ENCODE results near the gene REL. TPM values are rescaled to one million over a fixed set of nuclear protein-coding genes. Genes with fewer than 3 reads are reported as not detected.

REL gene
- total and polyA plus RNA-seq, 2 of the 4 experiments (the other 2 are of a cell fraction) = 1.3 to 4.3 TPM

- no peak for ATAC-seq (ENCODE audit: low read depth)
- Histone ChIP-seq H3K9me3 (ENCODE audit: control insufficient read depth, insufficient read depth, low read length) (no peaks in the 10 kb centered on the region), H2AK5ac (ENCODE audit: low read depth, low read length) (no peak overlapping the region), H3K18ac (ENCODE audit: low read depth, low read length) (no peak overlapping the region), H3K4me2 (ENCODE audit: low read depth, low read length) (no peak overlapping the region), H2BK120ac (ENCODE audit: low read depth, low read length) (no peak overlapping the region), H3K4me1 (ENCODE audit: control insufficient read depth, insufficient read depth, low read length) (no peaks in the 10 kb centered on the region), H2BK15ac (ENCODE audit: low read depth, low read length) (no peak overlapping the region), H3K23ac (ENCODE audit: low read depth, low read length) (no peak overlapping the region), H3K14ac (replicated peaks; ENCODE audit: low read depth, low read length) (no peak overlapping the region), H3K9me1 (ENCODE audit: insufficient read depth, low read length) (no peaks in the 10 kb centered on the region), H3K27me3 (ENCODE audit: control insufficient read depth, insufficient read depth, low read length) (no peaks in the 10 kb centered on the region), H4K5ac (ENCODE audit: low read depth, low read length) (no peak overlapping the region), H2AFZ (replicated peaks; ENCODE audit: low read length, poor library complexity) (no peak overlapping the region), H3K36me3 (ENCODE audit: control insufficient read depth, insufficient read depth, low read length) (no peaks in the 10 kb centered on the region; the same call in 1 of the 2 replicates), H3K27ac (ENCODE audit: insufficient read depth, low read length) (no peak overlapping the region), H2BK5ac (ENCODE audit: low read depth, low read length, poor library complexity, severe bottlenecking) (no peak overlapping the region), H2AK9ac (replicated peaks; ENCODE audit: low read depth, low read length, poor library complexity) (no peak overlapping the region), H4K20me1 (ENCODE audit: insufficient read depth, low read length) (no peaks in the 10 kb centered on the region), H3K56ac (ENCODE audit: extremely low read depth, insufficient read depth, low read length) (no peak overlapping the region), H4K91ac (ENCODE audit: insufficient read depth, low read depth, low read length) (no peak overlapping the region), H3K4me3 (ENCODE audit: insufficient read depth, low read depth, low read length) (no peak overlapping the region), H3K9ac (ENCODE audit: low read depth, low read length) (no peak overlapping the region), H2BK20ac (ENCODE audit: low read depth, low read length) (no peak overlapping the region), H3K4ac (ENCODE audit: low read depth, low read length) (no peak overlapping the region), H3K79me1 (ENCODE audit: low read depth in 1 of 2, low read length in 2 of 2) (peaks cover 2 to 12% of the 10 kb centered on the region in 2 experiments; a peak in 3 of 4 replicates), H4K8ac (ENCODE audit: low read depth in 2 of 2, low read length in 2 of 2) (no peak overlapping the region)
- TF ChIP-seq SMC3 (IDR thresholded peaks at IDR 0.05; ENCODE audit: low read depth, low read length) (no peak), MAFK (IDR thresholded peaks at IDR 0.05; ENCODE audit: low read depth, low read length) (no peak), CEBPB (IDR thresholded peaks at IDR 0.05; ENCODE audit: low read depth, low read length) (no peak)
- TF ChIP-seq, protein P1, sequence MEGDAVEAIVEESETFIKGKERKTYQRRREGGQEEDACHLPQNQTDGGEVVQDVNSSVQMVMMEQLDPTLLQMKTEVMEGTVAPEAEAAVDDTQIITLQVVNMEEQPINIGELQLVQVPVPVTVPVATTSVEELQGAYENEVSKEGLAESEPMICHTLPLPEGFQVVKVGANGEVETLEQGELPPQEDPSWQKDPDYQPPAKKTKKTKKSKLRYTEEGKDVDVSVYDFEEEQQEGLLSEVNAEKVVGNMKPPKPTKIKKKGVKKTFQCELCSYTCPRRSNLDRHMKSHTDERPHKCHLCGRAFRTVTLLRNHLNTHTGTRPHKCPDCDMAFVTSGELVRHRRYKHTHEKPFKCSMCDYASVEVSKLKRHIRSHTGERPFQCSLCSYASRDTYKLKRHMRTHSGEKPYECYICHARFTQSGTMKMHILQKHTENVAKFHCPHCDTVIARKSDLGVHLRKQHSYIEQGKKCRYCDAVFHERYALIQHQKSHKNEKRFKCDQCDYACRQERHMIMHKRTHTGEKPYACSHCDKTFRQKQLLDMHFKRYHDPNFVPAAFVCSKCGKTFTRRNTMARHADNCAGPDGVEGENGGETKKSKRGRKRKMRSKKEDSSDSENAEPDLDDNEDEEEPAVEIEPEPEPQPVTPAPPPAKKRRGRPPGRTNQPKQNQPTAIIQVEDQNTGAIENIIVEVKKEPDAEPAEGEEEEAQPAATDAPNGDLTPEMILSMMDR (conservative IDR thresholded peaks at IDR 0.05; ENCODE audit: low read depth, low read length) = no peak
- in situ Hi-C loops (cut with MboI; ENCODE audit: low sequenced_read_pairs) (no loop called here), intact Hi-C loops (cut with micrococcal nuclease) (loop anchor here (10.0 kb wide), 1 partner anchor 182 kb away; no protein-coding TSS in a partner anchor), dilution Hi-C loops (cut with HindIII; ENCODE audit: low sequenced_read_pairs, unreplicated experiment) (no loop called here)
- CTCF ChIA-PET = no interaction called here
- WGBS, 2 experiments (ENCODE audit: extremely low coverage in 2 of 2, insufficient read length in 1 of 2) = no CpG with 5 or more reads among the region's 3 CpGs
- no TSS peak for BruUV-seq (replicated peaks)
- no peak for DNase-seq
- POLR2A ChIA-PET (ENCODE audit: unreplicated experiment) = no interaction called here
Measured at GRCh38 chr2:60886991-60887390, 5.6 kb downstream of the REL start.

Data from IMR-90 (cell line).